GM12878 (cell line): ENCODE results near the gene PURA. TPM values are rescaled to one million over a fixed set of nuclear protein-coding genes. Genes with fewer than 3 reads are reported as not detected.

Experiments used
- ATAC-seq: fragments of 200-7000 bp; cut with Tn5 transposase; 3 replicates; pipeline ENCODE4 v1.9.1; 2020; ENCODE audit warnings: mild to moderate bottlenecking, moderate library complexity
- BruUV-seq: library from RNA; stranded (reverse); fragments of 400-500 nt; replicated peaks from 2 replicates; lab custom pipeline; 2021; lab: Mats Ljungman, UMichigan
- CTCF ChIA-PET: fragments of 300-600 bp; sonication (Branson Sonifier 250); formaldehyde crosslinking; extraction: SDS; loops from one replicate; lab custom pipeline; 2021; ENCODE audit warnings: inconsistent platforms; lab: Yijun Ruan, JAX
- POLR2A ChIA-PET: fragments of 350-600 bp; formaldehyde crosslinking; extraction: SDS; loops from one replicate; lab custom pipeline; 2021; ENCODE audit warnings: inconsistent platforms; lab: Charles Lee
- RAD21 ChIA-PET: fragments of 300-600 bp; sonication (Branson Sonifier 250); formaldehyde crosslinking; loops from one replicate; lab custom pipeline; 2023; ENCODE audit warnings: antibody characterized with exemption; ENCODE audit not compliant: unreplicated experiment; lab: Charles Lee
- SMC1A ChIA-PET: fragments of 300-600 bp; sonication (Branson Sonifier 250); formaldehyde crosslinking; loops from one replicate; lab custom pipeline; 2023; ENCODE audit not compliant: unreplicated experiment, uncharacterized antibody; lab: Charles Lee
- DNase-seq: peaks from one replicate; pipeline ENCODE4 v3.0.0-alpha.2; 2011; ENCODE audit warnings: low read depth, low spot score
- FAIRE-seq: peaks from 3 replicates; lab custom pipeline; 2011; peaks lifted over from hg19 to GRCh38; lab: Jason Lieb, UNC
- H2AFZ ChIP-seq: 2 replicates; pipeline ENCODE4 v1.6.0; 2011; ENCODE audit warnings: low read depth, low read length, control low read depth; ENCODE audit not compliant: control insufficient read depth
- H3K27ac ChIP-seq: 2 replicates; pipeline ENCODE4 v1.5.1; 2011; ENCODE audit warnings: control low read depth; ENCODE audit not compliant: control insufficient read depth, insufficient read depth
- H3K27me3 ChIP-seq, 2 experiments: replicated peaks in 1 of 2; 2 replicates each; pipeline versions ENCODE4 v1.6.0 to v1.6.1; 2011; ENCODE audit warnings: low read length in 1 of 2; ENCODE audit not compliant: control insufficient read depth in 2 of 2, insufficient read depth in 2 of 2
- H3K36me3 ChIP-seq, 2 experiments: 2 replicates each; pipeline ENCODE4 v1.5.1; 2011; ENCODE audit warnings: low read length in 1 of 2; ENCODE audit not compliant: control insufficient read depth in 2 of 2, insufficient read depth in 2 of 2
- H3K4me1 ChIP-seq: 2 replicates; pipeline ENCODE4 v1.6.1; 2011; ENCODE audit warnings: mild to moderate bottlenecking, low read length, moderate library complexity, mixed read lengths; ENCODE audit not compliant: control insufficient read depth, insufficient read depth
- H3K4me2 ChIP-seq: 2 replicates; pipeline ENCODE4 v1.6.0; 2011; ENCODE audit warnings: control low read depth; ENCODE audit not compliant: control insufficient read depth, insufficient read depth
- H3K4me3 ChIP-seq: fragments of 200-600 bp; sonication (generic); 2 replicates; pipeline ENCODE4 v1.5.1; 2016
- H3K79me2 ChIP-seq: 2 replicates; pipeline ENCODE4 v1.6.0; 2011; ENCODE audit warnings: low read length; ENCODE audit not compliant: control insufficient read depth, insufficient read depth
- H3K9ac ChIP-seq: 2 replicates; pipeline ENCODE4 v1.8.0; 2011; ENCODE audit warnings: low read length, control low read depth, mixed read lengths; ENCODE audit not compliant: control insufficient read depth, insufficient read depth
- H3K9me3 ChIP-seq: replicated peaks from 3 replicates; pipeline ENCODE4 v1.5.1; 2011; ENCODE audit warnings: mild to moderate bottlenecking, low read length; ENCODE audit not compliant: control insufficient read depth, insufficient read depth
- H4K20me1 ChIP-seq: 2 replicates; pipeline ENCODE4 v1.6.0; 2011; ENCODE audit not compliant: control insufficient read depth, insufficient read depth
- CHD4 ChIP-seq: fragments of 200-600 bp; sonication (generic); IDR thresholded peaks from 2 replicates; pipeline ENCODE4 v1.6.1; 2016; ENCODE audit warnings: mild to moderate bottlenecking
- JUND ChIP-seq: IDR thresholded peaks from 2 replicates; pipeline ENCODE4 v1.6.1; 2012; ENCODE audit warnings: low read depth, mild to moderate bottlenecking, low read length, improper control_type of control experiment, moderate library complexity
- KAT2A ChIP-seq: conservative IDR thresholded peaks from 2 replicates; pipeline ENCODE4 v1.6.1; 2011; ENCODE audit warnings: low read depth, low read length; ENCODE audit not compliant: control insufficient read depth
- RCOR1 ChIP-seq: conservative IDR thresholded peaks from 2 replicates; pipeline ENCODE4 v1.6.1; 2012; ENCODE audit warnings: low read depth, low read length, improper control_type of control experiment
- RELA ChIP-seq: fragments of 450-650 bp; IDR thresholded peaks from 2 replicates; pipeline ENCODE4 v1.8.0; 2014; ENCODE audit warnings: borderline replicate concordance; ENCODE audit not compliant: partially characterized antibody
- YY1 ChIP-seq: IDR thresholded peaks from 2 replicates; pipeline ENCODE4 v1.6.1; 2011; ENCODE audit warnings: low read depth, mild to moderate bottlenecking, low read length
- ZNF622 ChIP-seq: fragments of 450-650 bp; IDR thresholded peaks from 2 replicates; pipeline ENCODE4 v1.6.1; 2017; ENCODE audit warnings: mild to moderate bottlenecking, inconsistent platforms
- WGBS: methylation state at CpG from one replicate; pipeline ENCODE4 v1.1.6; 2016; ENCODE audit warnings: low lambda C conversion rate; ENCODE audit not compliant: insufficient replicate concordance, insufficient coverage; ENCODE audit errors: missing lambda C conversion rate; 5-methylcytosine and 5-hydroxymethylcytosine counted together
- in situ Hi-C: fragments of 300-500 bp; cut with MboI; formaldehyde crosslinking; loops from 9 replicates; pipeline ENCODE4 v1.14.3; 2018; ENCODE audit warnings: mixed read lengths
- intact Hi-C: fragments of 100-400 bp; cut with micrococcal nuclease; formaldehyde crosslinking; loops from one replicate; pipeline ENCODE4 v1.14.2; 2022; ENCODE audit not compliant: unreplicated experiment
- polyA plus RNA-seq, 11 experiments: library from polyadenylated mRNA; depleted of rRNA in 4 of 11; unstranded in 6 of 11; stranded (reverse) in 5 of 11; fragments of >200 nt; fragmentation: Nextera tagmentation in 4 of 11; fragmentation: Illumina TruSeq in 1 of 11; extraction: Ambion mirVana in 4 of 11; extraction: Trizol in 1 of 11; gene quantifications; 1 replicate in 1 of 11; 2 replicates in 10 of 11; pipeline versions ENCODE4 v1.2.1 to v1.2.3, GENCODE V29; 2011 to 2016; ENCODE audit warnings: inconsistent platforms in 2 of 11, missing spikeins in 2 of 11, low read depth in 1 of 11
- total RNA-seq, 4 experiments: library from RNA; depleted of rRNA in 3 of 4; stranded (reverse); fragments of >200 nt in 3 of 4; fragmentation: Illumina TruSeq in 1 of 4; extraction: Trizol in 1 of 4; gene quantifications; 2 replicates each; pipeline versions ENCODE4 v1.2.1 to v1.2.3, GENCODE V29; 2013 to 2021
- TF ChIP-seq, protein P1 (sequence below): fragments of 450-650 bp; IDR thresholded peaks from 2 replicates; pipeline ENCODE4 v1.6.1; 2016; ENCODE audit warnings: mild to moderate bottlenecking
- TF ChIP-seq, protein P2 (sequence below): IDR thresholded peaks from 2 replicates; pipeline ENCODE4 v1.6.1; 2011; ENCODE audit warnings: borderline replicate concordance, low read depth, mild to moderate bottlenecking, moderate library complexity, mixed read lengths, low read length; ENCODE audit not compliant: insufficient read depth; ENCODE audit errors: extremely low read length

PURA gene
- total and polyA plus RNA-seq, 10 of the 15 experiments (the other 5 are each of a cell fraction or from before 2014, with no cell fraction given) = 3.3 to 11.8 (median 5.8) TPM

DNA sequence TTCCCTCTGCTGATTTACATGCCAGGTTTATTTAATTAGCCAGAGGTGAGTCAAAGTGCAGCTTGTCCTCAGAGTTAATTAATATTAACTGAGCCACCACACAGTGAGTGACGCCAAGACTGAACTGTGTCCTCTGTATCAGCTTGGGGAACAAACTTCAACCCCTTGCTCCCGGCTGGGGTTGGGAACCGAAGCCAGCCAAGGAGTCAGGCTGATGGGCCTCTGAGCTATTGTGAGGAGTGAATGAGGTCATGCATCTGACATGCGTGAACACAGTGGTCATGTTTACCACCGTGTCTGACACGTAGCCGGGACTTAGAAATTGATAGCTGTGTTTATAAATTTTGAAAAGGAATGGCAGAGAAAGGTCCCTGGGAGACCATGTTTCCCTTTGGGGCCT is 28.9 kb downstream of the PURA start (continued):
- TF ChIP-seq, protein P1, sequence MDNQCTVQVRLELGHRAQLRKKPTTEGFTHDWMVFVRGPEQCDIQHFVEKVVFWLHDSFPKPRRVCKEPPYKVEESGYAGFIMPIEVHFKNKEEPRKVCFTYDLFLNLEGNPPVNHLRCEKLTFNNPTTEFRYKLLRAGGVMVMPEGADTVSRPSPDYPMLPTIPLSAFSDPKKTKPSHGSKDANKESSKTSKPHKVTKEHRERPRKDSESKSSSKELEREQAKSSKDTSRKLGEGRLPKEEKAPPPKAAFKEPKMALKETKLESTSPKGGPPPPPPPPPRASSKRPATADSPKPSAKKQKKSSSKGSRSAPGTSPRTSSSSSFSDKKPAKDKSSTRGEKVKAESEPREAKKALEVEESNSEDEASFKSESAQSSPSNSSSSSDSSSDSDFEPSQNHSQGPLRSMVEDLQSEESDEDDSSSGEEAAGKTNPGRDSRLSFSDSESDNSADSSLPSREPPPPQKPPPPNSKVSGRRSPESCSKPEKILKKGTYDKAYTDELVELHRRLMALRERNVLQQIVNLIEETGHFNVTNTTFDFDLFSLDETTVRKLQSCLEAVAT = no peak

DNA sequence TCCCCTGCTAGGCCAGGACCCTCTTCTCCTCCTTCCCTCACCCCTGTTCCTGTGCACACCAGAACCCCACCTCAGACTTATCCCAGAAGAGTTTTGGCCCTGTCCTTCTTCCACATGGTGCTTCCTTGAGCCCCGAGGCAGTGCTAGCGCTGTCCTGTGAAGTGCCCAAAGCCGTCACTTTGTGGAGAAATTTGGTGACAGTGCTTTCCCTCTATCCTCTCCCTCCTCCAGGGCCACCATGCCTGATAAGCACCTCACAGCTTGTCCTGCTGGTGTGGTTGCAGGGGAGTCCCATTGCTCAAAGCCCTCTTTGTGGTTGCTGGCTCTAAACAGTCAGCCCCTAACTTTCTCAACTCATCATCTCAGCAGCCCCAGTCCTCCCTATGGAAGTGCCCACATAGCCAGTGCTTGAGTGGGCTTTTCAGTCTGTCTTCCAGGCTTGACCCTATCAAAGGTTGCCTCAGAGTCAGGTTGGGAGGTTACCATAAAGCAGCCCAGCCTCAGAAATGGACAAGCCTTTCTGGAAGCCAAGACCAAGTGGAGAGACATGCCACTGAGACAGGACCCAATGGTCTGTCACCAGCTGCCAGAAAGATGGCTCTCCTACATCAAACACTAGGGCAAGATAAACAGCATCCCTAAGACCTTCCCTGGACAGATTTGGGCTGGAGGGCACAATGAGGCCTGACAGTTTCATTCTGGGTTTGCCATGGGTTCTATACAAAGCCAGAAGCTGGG is 29.8 kb downstream of the PURA start:
- FAIRE-seq = no peak
- intact Hi-C loops (loop anchor here (1.0 to 2.0 kb wide), 2 partner anchors 27 to 68 kb away; no protein-coding TSS in a partner anchor), in situ Hi-C loops (no loop called here)
- H3K9ac ChIP-seq = no peak overlapping the region
- H2AFZ ChIP-seq = no peak overlapping the region
- 68% methylated on average over 3 of the region's 3 CpGs for WGBS
- CTCF ChIA-PET = interaction anchor here (0.6 to 19.8 kb wide), 42 partner anchors 10 to 426 kb away, joined by 3 to 353 read pairs (median 4); partner anchors contain the start of genes NRG2 and PURA
- TF ChIP-seq KAT2A = no peak
- TF ChIP-seq RELA = no peak
- no peak for TF ChIP-seq RCOR1
- no peak for TF ChIP-seq CHD4
- TF ChIP-seq, protein P2, sequence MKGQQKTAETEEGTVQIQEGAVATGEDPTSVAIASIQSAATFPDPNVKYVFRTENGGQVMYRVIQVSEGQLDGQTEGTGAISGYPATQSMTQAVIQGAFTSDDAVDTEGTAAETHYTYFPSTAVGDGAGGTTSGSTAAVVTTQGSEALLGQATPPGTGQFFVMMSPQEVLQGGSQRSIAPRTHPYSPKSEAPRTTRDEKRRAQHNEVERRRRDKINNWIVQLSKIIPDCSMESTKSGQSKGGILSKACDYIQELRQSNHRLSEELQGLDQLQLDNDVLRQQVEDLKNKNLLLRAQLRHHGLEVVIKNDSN = no peak
- TF ChIP-seq YY1 = no peak
- no peak for TF ChIP-seq JUND
- TF ChIP-seq ZNF622 = no peak
- no peaks in the 10 kb centered on the region for H3K79me2 ChIP-seq
- peaks cover 6% of the 10 kb centered on the region; the same call in 1 of the 2 replicates for H3K4me1 ChIP-seq
- no peak for DNase-seq
- peaks cover 6% of the 10 kb centered on the region in 2 experiments; a peak in 3 of 4 replicates for H3K27me3 ChIP-seq
- H4K20me1 ChIP-seq = peaks cover 4% of the 10 kb centered on the region; the same call in 1 of the 2 replicates
- no peak overlapping the region for H3K4me2 ChIP-seq
- POLR2A ChIA-PET = interaction anchor here (0.6 to 1.2 kb wide), 5 partner anchors 9 to 539 kb away, joined by 3 read pairs; no protein-coding TSS in a partner anchor
- peak; percentile 7 for ATAC-seq
- H3K4me3 ChIP-seq = no peak overlapping the region
- RAD21 ChIA-PET = interaction anchor here (0.7 to 2.8 kb wide), 22 partner anchors 9 to 369 kb away, joined by 3 to 64 read pairs (median 4); no protein-coding TSS in a partner anchor
- SMC1A ChIA-PET = interaction anchor here (0.8 to 4.6 kb wide), 18 partner anchors 8 to 174 kb away, joined by 3 to 66 read pairs (median 5); no protein-coding TSS in a partner anchor
- no peaks in the 10 kb centered on the region for H3K36me3 ChIP-seq
- no peak overlapping the region for H3K27ac ChIP-seq
- H3K9me3 ChIP-seq = no peaks in the 10 kb centered on the region
- BruUV-seq = no TSS peak
